ENCODE data around the gene BICC1. TPM values are rescaled to one million over a fixed set of nuclear protein-coding genes. Genes with fewer than 3 reads are reported as not detected.

The BICC1 gene
- total and polyA plus RNA-seq, 4 donors: 0.82 to 6.1 (median 4.5) TPM

DNA sequence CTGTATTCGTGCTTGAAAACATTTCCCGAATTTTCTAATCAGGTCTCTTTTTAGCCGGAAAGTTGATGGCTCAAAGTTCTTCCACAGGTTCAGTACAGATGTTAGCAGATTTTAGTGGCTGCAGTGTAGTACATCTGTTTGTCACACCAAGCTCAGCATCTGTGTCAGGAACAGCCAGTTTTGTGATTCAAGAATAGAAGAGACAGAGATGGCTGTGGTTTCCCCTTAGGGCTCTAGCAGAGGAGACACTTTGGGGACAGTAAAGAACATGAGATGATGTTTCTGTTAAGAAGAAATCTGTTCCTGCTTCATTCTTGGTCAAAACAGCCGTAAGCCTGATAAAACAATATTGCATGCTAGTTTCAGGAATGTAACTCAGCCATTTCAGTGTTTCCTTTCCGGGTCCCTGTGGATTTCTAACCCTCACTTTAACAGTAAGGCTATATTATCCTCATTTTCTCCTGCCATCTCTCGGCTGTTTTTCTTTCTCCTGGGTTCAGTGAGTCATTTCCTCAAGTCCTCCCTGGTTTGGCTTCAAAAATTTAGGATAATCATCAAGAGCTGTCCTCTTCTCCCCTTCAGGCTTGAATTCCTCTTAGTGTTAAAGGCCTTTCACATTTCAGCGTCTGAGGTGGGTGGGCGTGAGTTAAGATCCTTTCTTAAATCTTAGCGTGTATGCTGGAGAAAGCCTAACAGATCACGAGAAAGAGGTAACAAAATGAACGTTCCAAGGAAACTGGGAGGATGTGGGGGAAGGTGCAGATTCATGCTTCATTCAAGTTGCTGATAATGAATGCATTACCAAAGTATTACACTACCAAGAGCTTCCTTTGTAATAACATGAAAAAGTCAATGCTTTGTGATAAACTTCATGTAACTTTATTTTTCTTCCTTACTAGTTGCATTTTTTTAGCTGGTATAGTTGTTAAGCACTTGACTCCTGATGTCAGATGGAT, 37.1 kb upstream of the BICC1 start:
- H3K27ac ChIP-seq (ENCODE audit: low read depth in 1 of 2, low read length in 2 of 2): no peak overlapping the region
- H3K36me3 ChIP-seq (ENCODE audit: control insufficient read depth in 4 of 4, insufficient read depth in 3 of 4, low read depth in 1 of 4, low read length in 3 of 4): no peaks in the 10 kb centered on the region
- peak overlapping the region in 1 of 3 donors; percentile 6 for H3K4me3 ChIP-seq (ENCODE audit: low read depth in 1 of 3, low read length in 3 of 3)
- no peak for TF ChIP-seq MAX (IDR thresholded peaks at IDR 0.05)
- no peak for TF ChIP-seq FOXA1 (IDR thresholded peaks at IDR 0.05)
- TF ChIP-seq RXRA (IDR thresholded peaks at IDR 0.05): no peak
- no peak for TF ChIP-seq RAD21 (IDR thresholded peaks at IDR 0.05)
- TF ChIP-seq, protein P1, sequence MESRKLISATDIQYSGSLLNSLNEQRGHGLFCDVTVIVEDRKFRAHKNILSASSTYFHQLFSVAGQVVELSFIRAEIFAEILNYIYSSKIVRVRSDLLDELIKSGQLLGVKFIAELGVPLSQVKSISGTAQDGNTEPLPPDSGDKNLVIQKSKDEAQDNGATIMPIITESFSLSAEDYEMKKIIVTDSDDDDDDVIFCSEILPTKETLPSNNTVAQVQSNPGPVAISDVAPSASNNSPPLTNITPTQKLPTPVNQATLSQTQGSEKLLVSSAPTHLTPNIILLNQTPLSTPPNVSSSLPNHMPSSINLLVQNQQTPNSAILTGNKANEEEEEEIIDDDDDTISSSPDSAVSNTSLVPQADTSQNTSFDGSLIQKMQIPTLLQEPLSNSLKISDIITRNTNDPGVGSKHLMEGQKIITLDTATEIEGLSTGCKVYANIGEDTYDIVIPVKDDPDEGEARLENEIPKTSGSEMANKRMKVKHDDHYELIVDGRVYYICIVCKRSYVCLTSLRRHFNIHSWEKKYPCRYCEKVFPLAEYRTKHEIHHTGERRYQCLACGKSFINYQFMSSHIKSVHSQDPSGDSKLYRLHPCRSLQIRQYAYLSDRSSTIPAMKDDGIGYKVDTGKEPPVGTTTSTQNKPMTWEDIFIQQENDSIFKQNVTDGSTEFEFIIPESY (IDR thresholded peaks at IDR 0.05): no peak
- no peak for TF ChIP-seq HNF4G (IDR thresholded peaks at IDR 0.05)
- TF ChIP-seq EGR1 (IDR thresholded peaks at IDR 0.05; ENCODE audit: low read depth in 2 of 2): no peak
- peaks cover 0 to 6% (median 0%) of the 10 kb centered on the region in 4 donors for H3K4me1 ChIP-seq (ENCODE audit: control insufficient read depth in 4 of 4, insufficient read depth in 4 of 4, low read length in 3 of 4)
- H3K27me3 ChIP-seq (ENCODE audit: control insufficient read depth in 4 of 4, insufficient read depth in 4 of 4, low read length in 3 of 4): no peaks in the 10 kb centered on the region
- no peak overlapping the region for H3K9ac ChIP-seq (ENCODE audit: low read depth in 1 of 2, low read length in 2 of 2)
- 71% methylated on average over 11 of the region's 11 CpGs for WGBS
- DNase-seq (ENCODE audit: low spot score): no peak
- no peaks in the 10 kb centered on the region for H3K9me3 ChIP-seq (ENCODE audit: control insufficient read depth in 4 of 4, low read length in 3 of 4)

DNA sequence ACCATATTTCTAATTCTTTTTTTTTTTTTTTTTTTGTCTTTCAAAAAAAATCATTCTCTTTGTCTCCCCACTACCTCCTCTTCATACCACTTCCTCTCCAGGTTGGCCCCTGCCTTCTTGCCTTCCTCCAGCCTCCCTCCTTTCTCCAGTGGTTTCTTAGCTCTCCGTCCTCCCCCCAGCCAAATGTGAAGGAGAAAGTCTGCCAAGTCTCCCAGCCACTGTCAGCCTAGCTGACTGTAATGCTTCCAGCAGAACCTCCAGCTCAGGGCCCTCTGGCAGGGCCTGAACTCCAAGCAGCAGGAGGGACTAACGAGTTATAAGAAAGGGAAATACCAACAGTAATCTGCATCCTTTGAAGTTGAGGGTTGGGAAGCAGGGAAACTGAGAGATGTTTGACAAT, 35.5 kb upstream of the BICC1 start:
- 67% methylated on average over 2 of the region's 2 CpGs for WGBS
- no peak for DNase-seq (ENCODE audit: low spot score)
- Histone ChIP-seq H3K27ac (ENCODE audit: low read depth in 1 of 2, low read length in 2 of 2) (no peak overlapping the region), H3K4me1 (ENCODE audit: control insufficient read depth in 4 of 4, insufficient read depth in 4 of 4, low read length in 3 of 4) (peaks cover 0 to 6% (median 0%) of the 10 kb centered on the region in 4 donors), H3K9me3 (ENCODE audit: control insufficient read depth in 4 of 4, low read length in 3 of 4) (no peaks in the 10 kb centered on the region), H3K27me3 (ENCODE audit: control insufficient read depth in 4 of 4, insufficient read depth in 4 of 4, low read length in 3 of 4) (no peaks in the 10 kb centered on the region), H3K4me3 (ENCODE audit: low read depth in 1 of 3, low read length in 3 of 3) (no peak overlapping the region), H3K36me3 (ENCODE audit: control insufficient read depth in 4 of 4, insufficient read depth in 3 of 4, low read depth in 1 of 4, low read length in 3 of 4) (no peaks in the 10 kb centered on the region), H3K9ac (ENCODE audit: low read depth in 1 of 2, low read length in 2 of 2) (no peak overlapping the region)
- TF ChIP-seq, protein P2, sequence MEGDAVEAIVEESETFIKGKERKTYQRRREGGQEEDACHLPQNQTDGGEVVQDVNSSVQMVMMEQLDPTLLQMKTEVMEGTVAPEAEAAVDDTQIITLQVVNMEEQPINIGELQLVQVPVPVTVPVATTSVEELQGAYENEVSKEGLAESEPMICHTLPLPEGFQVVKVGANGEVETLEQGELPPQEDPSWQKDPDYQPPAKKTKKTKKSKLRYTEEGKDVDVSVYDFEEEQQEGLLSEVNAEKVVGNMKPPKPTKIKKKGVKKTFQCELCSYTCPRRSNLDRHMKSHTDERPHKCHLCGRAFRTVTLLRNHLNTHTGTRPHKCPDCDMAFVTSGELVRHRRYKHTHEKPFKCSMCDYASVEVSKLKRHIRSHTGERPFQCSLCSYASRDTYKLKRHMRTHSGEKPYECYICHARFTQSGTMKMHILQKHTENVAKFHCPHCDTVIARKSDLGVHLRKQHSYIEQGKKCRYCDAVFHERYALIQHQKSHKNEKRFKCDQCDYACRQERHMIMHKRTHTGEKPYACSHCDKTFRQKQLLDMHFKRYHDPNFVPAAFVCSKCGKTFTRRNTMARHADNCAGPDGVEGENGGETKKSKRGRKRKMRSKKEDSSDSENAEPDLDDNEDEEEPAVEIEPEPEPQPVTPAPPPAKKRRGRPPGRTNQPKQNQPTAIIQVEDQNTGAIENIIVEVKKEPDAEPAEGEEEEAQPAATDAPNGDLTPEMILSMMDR (IDR thresholded peaks at IDR 0.05; ENCODE audit: low read depth, low read length, missing input control): no peak
- TF ChIP-seq HNF4A (conservative IDR thresholded peaks at IDR 0.05) (no peak), TAF1 (conservative IDR thresholded peaks at IDR 0.05) (no peak), RXRA (IDR thresholded peaks at IDR 0.05) (no peak), HNF4G (IDR thresholded peaks at IDR 0.05) (no peak), RAD21 (IDR thresholded peaks at IDR 0.05) (no peak), NR2F2 (IDR thresholded peaks at IDR 0.05) (no peak), YY1 (IDR thresholded peaks at IDR 0.05) (no peak), REST (IDR thresholded peaks at IDR 0.05) (no peak), FOXA1 (IDR thresholded peaks at IDR 0.05) (no peak)
- TF ChIP-seq, protein P1 (IDR thresholded peaks at IDR 0.05): no peak

Data from liver (tissue), 9 donors.